MM.1S (cell line): ENCODE measurements around the gene VPS33B.

Experiments used
- DNase-seq: peaks from one replicate; pipeline ENCODE4 v3.0.0-alpha.2; 2015
- H2AFZ ChIP-seq: fragments of 300-600 bp; sonication (generic); 2 replicates; pipeline ENCODE4 v1.6.0; 2016; ENCODE audit warnings: antibody characterized with exemption, low read length
- H3F3A ChIP-seq: fragments of 300-600 bp; sonication (generic); 2 replicates; pipeline ENCODE4 v1.6.1; 2016; ENCODE audit warnings: mild to moderate bottlenecking, antibody characterized with exemption, low read length, moderate library complexity, mixed read lengths; ENCODE audit not compliant: insufficient read depth
- H3K27ac ChIP-seq: fragments of 300-600 bp; sonication (generic); 2 replicates; pipeline ENCODE4 v1.5.1; 2016; ENCODE audit warnings: mild to moderate bottlenecking, low read length
- H3K27me3 ChIP-seq: fragments of 300-600 bp; sonication (generic); replicated peaks from 2 replicates; pipeline ENCODE4 v1.6.0; 2016; ENCODE audit warnings: low read length; ENCODE audit not compliant: insufficient read depth
- H3K36me3 ChIP-seq: fragments of 300-600 bp; sonication (generic); replicated peaks from 2 replicates; pipeline ENCODE4 v1.6.1; 2016; ENCODE audit warnings: mild to moderate bottlenecking, low read length, mixed read lengths; ENCODE audit not compliant: insufficient read depth
- H3K4me1 ChIP-seq: fragments of 300-600 bp; sonication (generic); 2 replicates; pipeline ENCODE4 v1.6.1; 2016; ENCODE audit warnings: low read length, mixed read lengths
- H3K4me2 ChIP-seq: fragments of 300-600 bp; sonication (generic); 2 replicates; pipeline ENCODE4 v1.6.0; 2016; ENCODE audit warnings: low read depth, low read length
- H3K4me3 ChIP-seq: fragments of 300-600 bp; sonication (generic); 2 replicates; pipeline ENCODE4 v1.5.1; 2016; ENCODE audit warnings: low read length, mixed read lengths
- H3K79me2 ChIP-seq: fragments of 300-600 bp; sonication (generic); 2 replicates; pipeline ENCODE4 v1.6.1; 2016; ENCODE audit warnings: mixed run types, low read length, mixed read lengths
- H3K9ac ChIP-seq: fragments of 300-600 bp; sonication (generic); 2 replicates; pipeline ENCODE4 v1.6.1; 2016; ENCODE audit warnings: low read length, mixed read lengths
- H3K9me2 ChIP-seq: fragments of 300-600 bp; sonication (generic); replicated peaks from 2 replicates; pipeline ENCODE4 v1.6.1; 2016; ENCODE audit warnings: mild to moderate bottlenecking, low read length, mixed read lengths; ENCODE audit not compliant: insufficient read depth
- H3K9me3 ChIP-seq: fragments of 300-600 bp; sonication (generic); replicated peaks from 2 replicates; pipeline ENCODE4 v1.6.1; 2016; ENCODE audit warnings: mild to moderate bottlenecking, low read length, mixed read lengths; ENCODE audit not compliant: insufficient read depth
- H4K20me1 ChIP-seq: fragments of 300-600 bp; sonication (generic); 2 replicates; pipeline ENCODE4 v1.6.1; 2016; ENCODE audit warnings: mild to moderate bottlenecking, low read length, moderate library complexity, mixed read lengths; ENCODE audit not compliant: insufficient read depth
- EZH2 ChIP-seq: fragments of 300-600 bp; sonication (generic); optimal IDR thresholded peaks from 2 replicates; pipeline ENCODE3; 2017; ENCODE audit warnings: low read depth, mild to moderate bottlenecking, antibody characterized with exemption, low read length, mixed read lengths
- EZH2phosphoT487 ChIP-seq: fragments of 300-600 bp; sonication (generic); IDR thresholded peaks from 2 replicates; pipeline ENCODE4 v1.6.1; 2018; ENCODE audit warnings: antibody characterized with exemption, low read length
- TF ChIP-seq, protein P1 (sequence below): fragments of 300-600 bp; sonication (generic); IDR thresholded peaks from 2 replicates; pipeline ENCODE4 v1.5.1; 2016; ENCODE audit warnings: antibody characterized with exemption, low read length, mixed read lengths

Gene VPS33B

DNA sequence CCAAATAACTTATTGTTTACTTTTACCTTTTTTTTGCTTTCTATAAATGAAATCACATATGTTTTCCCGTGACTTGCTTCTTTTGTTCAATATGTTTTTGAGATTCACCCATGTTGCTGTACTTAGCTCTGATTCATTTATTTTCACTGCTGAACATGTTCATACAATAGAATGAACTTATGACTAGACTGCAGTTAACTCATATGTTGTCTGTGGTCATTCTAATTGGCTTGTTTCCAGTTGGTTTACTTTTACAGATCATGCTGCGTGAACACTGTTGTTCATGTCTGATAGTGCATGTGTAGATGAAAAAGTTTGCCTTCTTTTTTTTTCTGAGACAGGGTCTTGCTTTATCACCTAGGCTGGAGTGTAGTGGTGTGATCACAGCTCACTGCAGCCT is 46.0 kb upstream of the VPS33B start:
- no peak overlapping the region for H3K9ac ChIP-seq
- H3F3A ChIP-seq = no peaks in the 10 kb centered on the region
- H3K9me2 ChIP-seq = no peaks in the 10 kb centered on the region
- no peaks in the 10 kb centered on the region for H3K27me3 ChIP-seq
- no peaks in the 10 kb centered on the region for H3K79me2 ChIP-seq
- no peaks in the 10 kb centered on the region for H3K4me1 ChIP-seq
- no peak for DNase-seq
- TF ChIP-seq, protein P1, sequence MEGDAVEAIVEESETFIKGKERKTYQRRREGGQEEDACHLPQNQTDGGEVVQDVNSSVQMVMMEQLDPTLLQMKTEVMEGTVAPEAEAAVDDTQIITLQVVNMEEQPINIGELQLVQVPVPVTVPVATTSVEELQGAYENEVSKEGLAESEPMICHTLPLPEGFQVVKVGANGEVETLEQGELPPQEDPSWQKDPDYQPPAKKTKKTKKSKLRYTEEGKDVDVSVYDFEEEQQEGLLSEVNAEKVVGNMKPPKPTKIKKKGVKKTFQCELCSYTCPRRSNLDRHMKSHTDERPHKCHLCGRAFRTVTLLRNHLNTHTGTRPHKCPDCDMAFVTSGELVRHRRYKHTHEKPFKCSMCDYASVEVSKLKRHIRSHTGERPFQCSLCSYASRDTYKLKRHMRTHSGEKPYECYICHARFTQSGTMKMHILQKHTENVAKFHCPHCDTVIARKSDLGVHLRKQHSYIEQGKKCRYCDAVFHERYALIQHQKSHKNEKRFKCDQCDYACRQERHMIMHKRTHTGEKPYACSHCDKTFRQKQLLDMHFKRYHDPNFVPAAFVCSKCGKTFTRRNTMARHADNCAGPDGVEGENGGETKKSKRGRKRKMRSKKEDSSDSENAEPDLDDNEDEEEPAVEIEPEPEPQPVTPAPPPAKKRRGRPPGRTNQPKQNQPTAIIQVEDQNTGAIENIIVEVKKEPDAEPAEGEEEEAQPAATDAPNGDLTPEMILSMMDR = no peak
- no peak overlapping the region for H3K4me3 ChIP-seq
- no peak overlapping the region for H3K27ac ChIP-seq
- no peaks in the 10 kb centered on the region for H3K9me3 ChIP-seq
- H4K20me1 ChIP-seq = no peaks in the 10 kb centered on the region
- no peak overlapping the region for H3K4me2 ChIP-seq
- H2AFZ ChIP-seq = no peak overlapping the region
- H3K36me3 ChIP-seq = no peaks in the 10 kb centered on the region

DNA sequence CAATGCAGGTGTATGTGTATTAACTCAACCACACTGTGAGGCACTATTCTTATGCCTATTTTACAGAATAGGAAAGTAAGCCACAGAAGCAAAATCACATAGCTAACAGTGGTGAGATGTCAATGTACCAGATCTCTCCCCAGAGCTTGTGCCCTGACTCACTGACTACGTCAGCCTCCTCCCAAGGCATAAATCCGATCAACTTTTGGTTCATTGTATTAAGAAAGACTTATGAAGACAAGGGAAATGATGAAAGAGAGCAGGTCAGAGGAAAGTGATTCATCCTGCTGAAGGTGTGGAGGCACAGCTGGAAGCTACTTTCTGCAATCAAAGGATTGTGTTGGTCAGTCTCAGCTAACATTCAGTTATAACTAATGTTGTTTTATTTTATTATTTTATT is 44.6 kb upstream of the VPS33B start:
- H2AFZ ChIP-seq = no peak overlapping the region
- H3K9me2 ChIP-seq = no peaks in the 10 kb centered on the region
- DNase-seq = no peak
- no peaks in the 10 kb centered on the region for H3K9me3 ChIP-seq
- H3K36me3 ChIP-seq = no peaks in the 10 kb centered on the region
- H3K4me2 ChIP-seq = no peak overlapping the region
- TF ChIP-seq EZH2 (no peak), EZH2phosphoT487 (no peak)
- TF ChIP-seq, protein P1 = no peak
- H3K27ac ChIP-seq = no peak overlapping the region
- H3K27me3 ChIP-seq = no peaks in the 10 kb centered on the region
- no peaks in the 10 kb centered on the region for H3K79me2 ChIP-seq
- H3F3A ChIP-seq = no peaks in the 10 kb centered on the region
- no peak overlapping the region for H3K9ac ChIP-seq
- H3K4me1 ChIP-seq = no peaks in the 10 kb centered on the region
- no peaks in the 10 kb centered on the region for H4K20me1 ChIP-seq
- H3K4me3 ChIP-seq = no peak overlapping the region

DNA sequence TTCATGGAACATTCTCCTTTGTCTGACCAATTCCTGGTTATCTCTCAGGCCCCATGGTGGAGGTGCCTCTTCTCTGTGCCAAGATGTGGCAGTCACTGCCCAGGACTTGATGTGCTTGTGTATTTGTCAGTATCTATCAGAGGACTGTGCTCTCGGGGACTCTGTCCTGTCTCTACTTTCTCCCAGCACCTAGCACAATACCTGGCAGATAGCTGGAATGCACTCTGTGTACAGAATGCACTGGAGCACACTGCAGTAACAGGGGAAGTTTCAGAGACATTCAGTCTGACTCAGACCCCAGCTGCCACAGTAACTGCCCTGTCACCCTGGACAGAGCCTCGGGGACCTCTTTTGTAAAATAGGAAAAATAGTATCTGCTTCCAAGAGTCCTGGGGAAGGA is 43.1 kb upstream of the VPS33B start:
- Histone ChIP-seq H3K9me3 (no peaks in the 10 kb centered on the region), H3F3A (no peaks in the 10 kb centered on the region), H4K20me1 (no peaks in the 10 kb centered on the region), H3K79me2 (no peaks in the 10 kb centered on the region), H3K4me1 (no peaks in the 10 kb centered on the region), H3K27ac (no peak overlapping the region), H3K9me2 (no peaks in the 10 kb centered on the region), H3K36me3 (no peaks in the 10 kb centered on the region), H3K4me2 (no peak overlapping the region), H3K9ac (no peak overlapping the region), H2AFZ (no peak overlapping the region), H3K27me3 (no peaks in the 10 kb centered on the region), H3K4me3 (no peak overlapping the region)
- DNase-seq = no peak
- no peak for TF ChIP-seq EZH2phosphoT487

DNA sequence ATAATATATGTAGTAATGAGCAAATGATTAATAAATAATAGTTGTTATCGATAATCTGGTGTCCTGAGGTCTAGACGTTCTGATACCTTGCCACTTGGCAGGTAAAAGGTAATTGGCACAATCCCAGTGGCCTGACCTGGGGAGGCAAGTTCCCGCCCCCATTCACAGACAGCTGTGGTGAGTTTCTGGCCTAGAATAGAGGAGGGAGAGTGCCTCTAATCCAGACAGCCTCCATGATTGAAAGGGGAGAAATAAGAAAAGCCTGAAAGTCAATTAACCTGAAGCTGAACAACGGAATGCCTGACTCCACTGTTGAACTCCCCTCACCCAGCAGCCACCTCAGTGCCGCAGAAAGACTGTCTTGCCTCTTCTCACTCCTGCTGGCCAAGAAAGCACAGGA is 39.6 kb upstream of the VPS33B start:
- no peaks in the 10 kb centered on the region for H3K36me3 ChIP-seq
- no peak overlapping the region for H3K4me2 ChIP-seq
- H3F3A ChIP-seq = no peaks in the 10 kb centered on the region
- no peak overlapping the region for H3K9ac ChIP-seq
- H3K27ac ChIP-seq = no peak overlapping the region
- H3K27me3 ChIP-seq = no peaks in the 10 kb centered on the region
- peak overlapping the region; percentile 22; the same call in 1 of the 2 replicates for H2AFZ ChIP-seq
- DNase-seq = no peak
- H3K4me1 ChIP-seq = no peaks in the 10 kb centered on the region
- TF ChIP-seq EZH2 (no peak), EZH2phosphoT487 (no peak)
- TF ChIP-seq, protein P1 = no peak
- H3K9me3 ChIP-seq = no peaks in the 10 kb centered on the region
- H4K20me1 ChIP-seq = no peaks in the 10 kb centered on the region
- H3K79me2 ChIP-seq = no peaks in the 10 kb centered on the region
- no peak overlapping the region for H3K4me3 ChIP-seq
- no peaks in the 10 kb centered on the region for H3K9me2 ChIP-seq
